CD4-positive, CD25-positive, alpha-beta regulatory T cell (primary cell): Measurements from ENCODE around the gene CXorf49B. TPM values are rescaled to one million over a fixed set of nuclear protein-coding genes. Genes with fewer than 3 reads are reported as not detected.
"Not testable (repeated sequence)": the region's sequence is repeated elsewhere in the genome, so short reads cannot be mapped to it uniquely, and the experiment has no call there.

Experiments
- ATAC-seq, 2 donors: fragments of 150-1000 bp; cut with Tn5 transposase; one replicate each; pipeline ENCODE4 v1.10.0; 2021; ENCODE audit warnings: low read depth in 2 of 2, moderate number of reproducible peaks in 2 of 2, moderate library complexity in 1 of 2
- DNase-seq, 3 donors: peaks; one replicate each; pipeline versions ENCODE4 v3.0.0 to v3.0.0-alpha.2; 2012 to 2022; ENCODE audit warnings: mixed read lengths in 1 of 3
- H3K27ac ChIP-seq: one replicate; pipeline ENCODE4 v1.7.0; 2013; ENCODE audit warnings: mild to moderate bottlenecking, low read length; ENCODE audit not compliant: insufficient read depth, poor library complexity, severe bottlenecking
- H3K27me3 ChIP-seq: one replicate; pipeline ENCODE4 v1.7.0; 2013; ENCODE audit warnings: low read length; ENCODE audit not compliant: control insufficient read depth, insufficient read depth
- H3K36me3 ChIP-seq: one replicate; pipeline ENCODE4 v1.7.0; 2013; ENCODE audit warnings: mild to moderate bottlenecking, low read length, moderate library complexity; ENCODE audit not compliant: control insufficient read depth, insufficient read depth
- H3K4me1 ChIP-seq: 2 replicates; pipeline ENCODE4 v1.7.0; 2013; ENCODE audit warnings: mild to moderate bottlenecking, low read length; ENCODE audit not compliant: insufficient read depth, control insufficient read depth, poor library complexity, severe bottlenecking
- H3K4me3 ChIP-seq: one replicate; pipeline ENCODE4 v1.7.0; 2013; ENCODE audit warnings: low read depth, mild to moderate bottlenecking, low read length, moderate library complexity
- H3K9me3 ChIP-seq, 2 experiments: 1 replicate in 1 of 2; 2 replicates in 1 of 2; pipeline ENCODE4 v1.7.0; 2013; ENCODE audit warnings: low read length in 2 of 2, mild to moderate bottlenecking in 1 of 2, moderate library complexity in 1 of 2; ENCODE audit not compliant: control insufficient read depth in 2 of 2
- H3K27ac Mint-ChIP-seq, 3 donors: one replicate each; pipeline ENCODE4 v1.8.0; 2020 to 2022; ENCODE audit warnings: mild to moderate bottlenecking in 3 of 3, mixed read lengths in 3 of 3, moderate library complexity in 2 of 3
- H3K27me3 Mint-ChIP-seq: one replicate; pipeline ENCODE4 v1.8.0; 2022; ENCODE audit warnings: mild to moderate bottlenecking, mixed read lengths
- H3K36me3 Mint-ChIP-seq: one replicate; pipeline ENCODE4 v1.8.0; 2020; ENCODE audit warnings: mixed read lengths
- H3K4me1 Mint-ChIP-seq, 4 donors: one replicate each; pipeline ENCODE4 v1.8.0; 2020 to 2022; ENCODE audit warnings: mixed read lengths in 4 of 4, mild to moderate bottlenecking in 1 of 4
- H3K4me3 Mint-ChIP-seq, 4 donors: one replicate each; pipeline ENCODE4 v1.8.0; 2020 to 2022; ENCODE audit warnings: mild to moderate bottlenecking in 4 of 4, mixed read lengths in 4 of 4, moderate library complexity in 3 of 4
- H3K9me3 Mint-ChIP-seq, 7 donors: one replicate each; pipeline ENCODE4 v1.8.0; 2020 to 2022; ENCODE audit warnings: mixed read lengths in 7 of 7, mild to moderate bottlenecking in 3 of 7, moderate library complexity in 2 of 7
- polyA plus RNA-seq, 4 donors: library from polyadenylated mRNA; unstranded; fragments of 300-500 nt; fragmentation: Illumina TruSeq; gene quantifications; one replicate each; pipeline ENCODE4 v1.2.3, GENCODE V29; 2021
- total RNA-seq: library from RNA; stranded (reverse); gene quantifications from one replicate; pipeline ENCODE4 v1.2.3, GENCODE V29; 2022

Gene CXorf49B
- total RNA-seq = not detected
- not detected for polyA plus RNA-seq

GRCh38 chrX:71763049-71763448 lies at the start of gene CXorf49B:
Gene CXorf49B (plus strand): TSS chrX:71763349. CDS start chrX:71763424, 75 bp downstream.
- not testable (repeated sequence) for H3K27ac Mint-ChIP-seq, ATAC-seq, H3K9me3 Mint-ChIP-seq, H3K4me1 Mint-ChIP-seq, DNase-seq, H3K4me3 Mint-ChIP-seq, H3K4me1 ChIP-seq, H3K36me3 Mint-ChIP-seq, H3K27me3 ChIP-seq, H3K9me3 ChIP-seq, H3K4me3 ChIP-seq, H3K27me3 Mint-ChIP-seq, H3K27ac ChIP-seq, H3K36me3 ChIP-seq

GRCh38 chrX:71714064-71714463 lies 49.1 kb upstream of the CXorf49B start:
- H3K4me1 ChIP-seq, ATAC-seq, H3K4me3 ChIP-seq, H3K27ac ChIP-seq, H3K27me3 ChIP-seq, H3K27me3 Mint-ChIP-seq, H3K27ac Mint-ChIP-seq, H3K4me1 Mint-ChIP-seq, H3K9me3 Mint-ChIP-seq, H3K4me3 Mint-ChIP-seq, H3K9me3 ChIP-seq, DNase-seq, H3K36me3 Mint-ChIP-seq, H3K36me3 ChIP-seq: not testable (repeated sequence)

GRCh38 chrX:71715551-71715950 lies 47.6 kb upstream of the CXorf49B start:
- not testable (repeated sequence) for H3K4me1 ChIP-seq, H3K27ac ChIP-seq, ATAC-seq, H3K36me3 ChIP-seq, H3K4me3 ChIP-seq, H3K4me1 Mint-ChIP-seq, H3K9me3 ChIP-seq, H3K27ac Mint-ChIP-seq, DNase-seq, H3K4me3 Mint-ChIP-seq, H3K27me3 ChIP-seq, H3K9me3 Mint-ChIP-seq, H3K27me3 Mint-ChIP-seq, H3K36me3 Mint-ChIP-seq

GRCh38 chrX:71716323-71716722 lies 46.8 kb upstream of the CXorf49B start:
- H3K4me3 Mint-ChIP-seq, H3K4me1 Mint-ChIP-seq, H3K27ac ChIP-seq, H3K36me3 ChIP-seq, H3K9me3 ChIP-seq, H3K27me3 ChIP-seq, H3K9me3 Mint-ChIP-seq, H3K4me1 ChIP-seq, H3K27me3 Mint-ChIP-seq, H3K4me3 ChIP-seq, ATAC-seq, H3K27ac Mint-ChIP-seq, DNase-seq, H3K36me3 Mint-ChIP-seq: not testable (repeated sequence)

GRCh38 chrX:71718185-71718584 lies 45.0 kb upstream of the CXorf49B start, which contains the start of gene CXorf49:
Gene CXorf49 (minus strand): TSS chrX:71718285. CDS start chrX:71718151, 134 bp downstream.
- H3K9me3 Mint-ChIP-seq, H3K27ac Mint-ChIP-seq: not testable (repeated sequence)

GRCh38 chrX:71719195-71719594 lies 44.0 kb upstream of the CXorf49B start:
- not testable (repeated sequence) for ATAC-seq, H3K4me1 ChIP-seq, H3K27me3 ChIP-seq, H3K4me1 Mint-ChIP-seq, H3K27ac ChIP-seq, H3K9me3 Mint-ChIP-seq, H3K4me3 ChIP-seq, H3K36me3 Mint-ChIP-seq, H3K27ac Mint-ChIP-seq, H3K4me3 Mint-ChIP-seq, H3K36me3 ChIP-seq, H3K9me3 ChIP-seq, DNase-seq, H3K27me3 Mint-ChIP-seq

More at GRCh38 chrX:71718185-71718584, 45.0 kb upstream of the CXorf49B start, which contains the start of gene CXorf49:
- not testable (repeated sequence) for H3K9me3 ChIP-seq, H3K4me1 Mint-ChIP-seq, DNase-seq, H3K4me3 Mint-ChIP-seq, H3K27me3 ChIP-seq, H3K36me3 Mint-ChIP-seq, H3K27ac ChIP-seq, H3K4me3 ChIP-seq, H3K36me3 ChIP-seq, H3K4me1 ChIP-seq, H3K27me3 Mint-ChIP-seq, ATAC-seq

- H3K27me3 ChIP-seq, H3K4me1 Mint-ChIP-seq, H3K27me3 Mint-ChIP-seq, H3K36me3 Mint-ChIP-seq, H3K4me1 ChIP-seq, H3K36me3 ChIP-seq, H3K4me3 Mint-ChIP-seq, ATAC-seq, H3K27ac ChIP-seq, H3K4me3 ChIP-seq, H3K9me3 Mint-ChIP-seq, DNase-seq, H3K27ac Mint-ChIP-seq, H3K9me3 ChIP-seq: not testable (repeated sequence)
Observed at GRCh38 chrX:71720289-71720886, 42.8 kb upstream of the CXorf49B start.

- not testable (repeated sequence) for H3K9me3 ChIP-seq, H3K36me3 ChIP-seq, H3K27ac Mint-ChIP-seq, H3K27ac ChIP-seq, H3K4me1 Mint-ChIP-seq, H3K27me3 Mint-ChIP-seq, ATAC-seq, H3K9me3 Mint-ChIP-seq, H3K4me1 ChIP-seq, H3K27me3 ChIP-seq, DNase-seq, H3K4me3 Mint-ChIP-seq, H3K36me3 Mint-ChIP-seq, H3K4me3 ChIP-seq
Observed at GRCh38 chrX:71760688-71761281, 2.4 kb upstream of the CXorf49B start.
